Lower leg skin (tissue), 3 donors: Measurements from ENCODE around the gene UGT1A6.

Source experiments
- POLR2A ChIP-seq, 2 donors: fragments of 450-650 bp; IDR thresholded peaks; one replicate each; pipeline ENCODE4 v1.6.1; 2016 to 2017; ENCODE audit warnings: antibody characterized with exemption in 2 of 2, mild to moderate bottlenecking in 1 of 2, moderate library complexity in 1 of 2
- TF ChIP-seq, protein P1 (sequence below), 3 donors: fragments of 450-650 bp; IDR thresholded peaks; one replicate each; pipeline ENCODE4 v1.5.1; 2016; ENCODE audit warnings: antibody characterized with exemption in 3 of 3, mild to moderate bottlenecking in 3 of 3, moderate library complexity in 2 of 3

GRCh38 chr2:233689501-233689900 is 3.2 kb upstream of the UGT1A6 start:
- TF ChIP-seq POLR2A (IDR thresholded peaks at IDR 0.05), result no peak
- TF ChIP-seq, protein P1, sequence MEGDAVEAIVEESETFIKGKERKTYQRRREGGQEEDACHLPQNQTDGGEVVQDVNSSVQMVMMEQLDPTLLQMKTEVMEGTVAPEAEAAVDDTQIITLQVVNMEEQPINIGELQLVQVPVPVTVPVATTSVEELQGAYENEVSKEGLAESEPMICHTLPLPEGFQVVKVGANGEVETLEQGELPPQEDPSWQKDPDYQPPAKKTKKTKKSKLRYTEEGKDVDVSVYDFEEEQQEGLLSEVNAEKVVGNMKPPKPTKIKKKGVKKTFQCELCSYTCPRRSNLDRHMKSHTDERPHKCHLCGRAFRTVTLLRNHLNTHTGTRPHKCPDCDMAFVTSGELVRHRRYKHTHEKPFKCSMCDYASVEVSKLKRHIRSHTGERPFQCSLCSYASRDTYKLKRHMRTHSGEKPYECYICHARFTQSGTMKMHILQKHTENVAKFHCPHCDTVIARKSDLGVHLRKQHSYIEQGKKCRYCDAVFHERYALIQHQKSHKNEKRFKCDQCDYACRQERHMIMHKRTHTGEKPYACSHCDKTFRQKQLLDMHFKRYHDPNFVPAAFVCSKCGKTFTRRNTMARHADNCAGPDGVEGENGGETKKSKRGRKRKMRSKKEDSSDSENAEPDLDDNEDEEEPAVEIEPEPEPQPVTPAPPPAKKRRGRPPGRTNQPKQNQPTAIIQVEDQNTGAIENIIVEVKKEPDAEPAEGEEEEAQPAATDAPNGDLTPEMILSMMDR (IDR thresholded peaks at IDR 0.05), result no peak
